AG04449 (cell line): ENCODE measurements around the gene ANO3.

Source experiments
- CTCF ChIA-PET: fragments of 350-600 bp; formaldehyde crosslinking; extraction: SDS; loops from one replicate; lab custom pipeline; 2021; ENCODE audit warnings: antibody characterized with exemption; lab: Yijun Ruan, JAX
- POLR2A ChIA-PET: fragments of 400-600, 350-600 bp; formaldehyde crosslinking; extraction: SDS; loops from one replicate; lab custom pipeline; 2020; ENCODE audit warnings: antibody characterized with exemption, inconsistent platforms; lab: Yijun Ruan, JAX
- DNase-seq: peaks from one replicate; pipeline ENCODE4 v3.0.0-alpha.2; 2010; ENCODE audit warnings: low read depth, low spot score
- H3K4me3 ChIP-seq: 2 replicates; pipeline ENCODE4 v1.5.1; 2011; ENCODE audit warnings: low read depth, mild to moderate bottlenecking, control low read depth, low read length
- CTCF ChIP-seq: IDR thresholded peaks from one replicate; pipeline ENCODE4 v1.5.1; 2011; ENCODE audit warnings: mild to moderate bottlenecking, moderate library complexity, low read length, control low read depth, inconsistent platforms; ENCODE audit not compliant: insufficient read depth; ENCODE audit errors: missing control alignments

ANO3 gene

GRCh38 chr11:26335903-26336302 lies 4.0 kb downstream of the ANO3 start:
- no peak for TF ChIP-seq CTCF
- no peak for DNase-seq
- POLR2A ChIA-PET = no interaction called here
- CTCF ChIA-PET = no interaction called here
- H3K4me3 ChIP-seq = no peak overlapping the region

GRCh38 chr11:26344647-26345046 lies 12.7 kb downstream of the ANO3 start:
- no peak overlapping the region for H3K4me3 ChIP-seq
- ChIA-PET CTCF (no interaction called here), POLR2A (no interaction called here)
- DNase-seq = no peak
- TF ChIP-seq CTCF = no peak

GRCh38 chr11:26348776-26349175 lies 16.8 kb downstream of the ANO3 start:
- DNase-seq = no peak
- POLR2A ChIA-PET = no interaction called here
- TF ChIP-seq CTCF = no peak
- CTCF ChIA-PET = no interaction called here
- no peak overlapping the region for H3K4me3 ChIP-seq

- DNase-seq = no peak
- no peak for TF ChIP-seq CTCF
- POLR2A ChIA-PET = no interaction called here
- CTCF ChIA-PET = no interaction called here
- no peak overlapping the region for H3K4me3 ChIP-seq
Observed at GRCh38 chr11:26350002-26350401, 18.1 kb downstream of the ANO3 start.

GRCh38 chr11:26353010-26353409 lies 21.1 kb downstream of the ANO3 start:
- CTCF ChIA-PET = no interaction called here
- DNase-seq = no peak
- no peak overlapping the region for H3K4me3 ChIP-seq
- TF ChIP-seq CTCF = no peak
- POLR2A ChIA-PET = no interaction called here

GRCh38 chr11:26359055-26359454 lies 27.1 kb downstream of the ANO3 start:
- H3K4me3 ChIP-seq = no peak overlapping the region
- DNase-seq = no peak
- POLR2A ChIA-PET = no interaction called here
- CTCF ChIA-PET = no interaction called here
- no peak for TF ChIP-seq CTCF

GRCh38 chr11:26365284-26365683 lies 33.4 kb downstream of the ANO3 start:
- ChIA-PET POLR2A (no interaction called here), CTCF (no interaction called here)
- no peak for TF ChIP-seq CTCF
- no peak overlapping the region for H3K4me3 ChIP-seq
- DNase-seq = no peak
